Tibial nerve (tissue), 4 donors: ENCODE results near the gene CYP1A2.

Experiments used
- CTCF ChIP-seq, 5 experiments: fragments of 200-600 bp in 3 of 5; fragments of 450-650 bp in 2 of 5; sonication (generic) in 3 of 5; IDR thresholded peaks; one replicate each; pipeline ENCODE4 v1.5.1; 2016 to 2019; ENCODE audit warnings: antibody characterized with exemption in 5 of 5, mild to moderate bottlenecking in 3 of 5, moderate library complexity in 2 of 5
- EP300 ChIP-seq, 2 donors: sonication (generic); formaldehyde crosslinking; IDR thresholded peaks; one replicate each; pipeline ENCODE4 v1.6.1; 2017; ENCODE audit warnings: antibody characterized with exemption in 2 of 2, mild to moderate bottlenecking in 1 of 2
- POLR2A ChIP-seq, 2 donors: fragments of 450-650 bp; IDR thresholded peaks; one replicate each; pipeline ENCODE4 v1.6.1; 2017; ENCODE audit warnings: antibody characterized with exemption in 2 of 2, mild to moderate bottlenecking in 2 of 2, moderate library complexity in 2 of 2

GRCh38 chr15:74794248-74794969 is 45.8 kb downstream of the CYP1A2 start:
- TF ChIP-seq CTCF (IDR thresholded peaks at IDR 0.05) (no peak), POLR2A (IDR thresholded peaks at IDR 0.05) (no peak), EP300 (IDR thresholded peaks at IDR 0.05) (no peak)
